Embryonic facial prominence (tissue), 1 donor: ENCODE results near the gene USP54.
"Not testable (repeated sequence)": the region's sequence is repeated elsewhere in the genome, so short reads cannot be mapped to it uniquely, and the experiment has no call there.

Source experiments
- DNase-seq: peaks from one replicate; pipeline ENCODE4 v3.0.0-alpha.2; 2016; ENCODE audit errors: extremely low spot score

USP54 gene

DNA sequence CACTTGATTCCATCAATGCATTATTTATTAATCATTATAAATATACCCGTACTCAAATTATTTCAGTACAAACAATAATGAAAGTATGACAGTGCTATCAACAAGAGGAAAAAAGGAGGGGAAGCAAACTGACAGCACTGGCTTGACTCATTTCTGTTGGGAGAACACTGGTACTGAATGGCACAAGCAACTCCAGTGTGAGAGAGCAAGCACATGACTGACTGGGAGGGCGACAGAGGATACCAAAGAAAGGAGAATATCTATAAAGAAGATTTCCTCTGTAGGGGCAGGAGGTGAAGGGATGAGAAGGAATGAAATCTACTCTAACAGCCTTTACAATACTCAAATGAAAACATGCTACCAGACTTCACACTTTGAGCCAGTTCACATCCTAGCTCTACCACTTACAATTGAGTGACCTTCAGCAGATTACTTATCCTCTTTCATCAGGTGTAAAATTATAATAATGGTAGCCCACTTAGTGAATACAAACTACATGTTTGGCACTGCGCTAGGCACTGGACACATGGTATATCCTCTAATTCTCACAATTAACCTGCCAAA is 1.5 kb downstream of the USP54 start:
- DNase-seq = no peak

DNA sequence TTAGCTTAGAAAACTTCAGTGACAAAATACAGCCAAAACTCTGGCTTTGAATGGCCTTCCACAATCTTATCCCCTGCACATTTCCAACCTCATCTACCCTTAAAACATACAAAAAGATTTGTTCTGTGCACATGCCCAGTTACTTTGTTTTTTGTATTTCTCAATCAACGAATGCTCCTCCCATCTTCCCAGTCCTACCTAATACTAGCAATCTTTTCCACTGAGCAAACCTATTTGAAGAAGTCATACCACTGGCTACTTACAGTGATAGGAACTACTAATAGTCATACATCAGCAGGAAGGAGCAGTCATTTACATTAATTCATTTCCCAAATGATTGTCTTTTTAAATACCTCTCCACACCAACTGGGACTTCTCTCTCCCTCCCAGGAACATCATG is 2.5 kb downstream of the USP54 start:
- DNase-seq = no peak

DNA sequence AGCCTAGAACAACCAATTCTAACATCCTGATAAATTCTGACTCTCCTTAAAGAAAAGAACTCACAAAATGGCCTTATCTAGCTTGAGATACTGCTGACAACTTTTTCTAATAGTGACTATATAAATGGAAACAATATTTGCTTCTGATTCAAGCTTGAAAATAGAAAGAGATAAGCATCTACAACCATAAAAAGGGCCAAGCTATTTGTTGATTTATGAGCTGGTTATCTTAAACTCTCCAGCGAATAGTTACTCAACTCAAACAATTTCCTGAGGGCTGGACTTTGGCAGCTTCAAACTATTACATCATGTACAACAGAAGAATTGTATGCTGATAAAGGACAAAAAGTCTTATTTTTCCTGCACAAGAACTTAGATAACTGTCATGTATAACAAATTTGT is 4.6 kb downstream of the USP54 start:
- no peak for DNase-seq

DNA sequence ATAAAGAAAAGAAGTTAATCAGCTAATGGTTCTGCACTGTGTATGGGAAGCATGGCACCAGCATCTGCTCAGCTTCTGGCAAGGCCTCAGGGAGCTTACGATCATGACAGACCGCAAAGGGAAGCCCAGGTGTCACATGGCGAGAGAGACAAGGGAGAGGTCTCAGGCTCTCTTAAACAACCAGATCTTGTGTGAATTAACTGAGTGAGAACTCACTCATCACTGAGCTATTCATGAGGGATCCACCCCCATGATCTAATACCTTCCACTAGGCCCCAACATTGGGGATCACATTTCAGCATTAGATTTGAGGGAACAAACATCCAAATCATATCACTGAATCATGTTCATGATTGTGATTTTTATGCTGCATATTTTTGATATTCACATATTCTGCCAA is 5.8 kb downstream of the USP54 start:
- no peak for DNase-seq

DNA sequence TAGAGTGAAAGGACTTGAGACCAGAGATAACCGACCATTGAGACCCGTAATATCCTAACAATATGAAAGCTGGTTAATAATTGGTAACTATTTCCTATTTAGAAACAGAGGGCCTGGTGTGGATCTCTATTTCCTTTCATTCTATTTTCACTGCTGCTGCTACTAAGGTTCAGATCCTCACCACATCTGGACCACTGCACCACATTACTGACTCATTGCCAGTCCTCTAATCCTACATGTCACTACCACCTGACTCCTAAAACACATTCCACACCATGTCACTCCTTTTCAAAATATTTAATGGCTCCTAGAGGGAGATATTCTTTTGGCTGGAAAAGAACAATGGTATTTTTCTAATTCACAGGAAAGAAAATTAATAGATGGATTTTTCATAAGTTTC is 6.4 kb downstream of the USP54 start:
- no peak for DNase-seq

DNA sequence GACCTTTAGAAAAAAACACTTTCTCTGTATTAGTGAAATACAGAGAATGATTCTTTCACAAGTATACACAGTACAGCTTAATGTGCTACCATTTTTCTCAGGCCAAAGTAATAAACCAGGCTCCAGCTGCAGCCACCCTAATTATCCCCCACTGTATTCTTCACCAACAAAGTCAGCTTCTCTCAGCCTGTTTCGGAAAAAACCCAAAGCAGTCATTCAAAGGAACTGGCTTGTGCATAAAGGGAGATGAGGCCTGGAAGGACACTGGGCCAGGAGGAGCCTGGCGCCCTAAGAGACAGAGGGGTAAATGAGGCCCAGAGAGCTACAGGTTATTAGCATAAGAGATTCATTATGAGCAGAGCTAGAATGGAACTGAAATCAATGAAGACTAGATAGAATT is 9.2 kb downstream of the USP54 start:
- DNase-seq = no peak

DNA sequence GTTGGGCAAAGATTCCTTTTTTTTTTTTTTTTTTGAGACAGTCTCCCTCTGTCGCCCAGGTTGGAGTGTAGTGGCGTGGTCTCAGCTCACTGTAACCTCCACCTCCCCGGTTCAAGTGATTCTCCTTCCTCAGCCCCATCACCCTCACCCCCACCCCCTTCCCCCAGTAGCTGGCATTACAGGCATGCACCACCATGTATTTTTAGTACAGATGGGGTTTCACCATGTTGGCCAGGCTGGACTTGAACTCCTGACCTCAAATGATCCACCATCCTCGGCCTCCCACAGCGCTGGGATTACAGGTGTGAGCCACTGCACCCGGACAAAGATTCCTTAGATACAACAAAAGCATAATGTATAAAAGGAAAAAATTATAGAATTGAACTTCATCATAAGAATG is 12.2 kb downstream of the USP54 start:
- not testable (repeated sequence) for DNase-seq

DNA sequence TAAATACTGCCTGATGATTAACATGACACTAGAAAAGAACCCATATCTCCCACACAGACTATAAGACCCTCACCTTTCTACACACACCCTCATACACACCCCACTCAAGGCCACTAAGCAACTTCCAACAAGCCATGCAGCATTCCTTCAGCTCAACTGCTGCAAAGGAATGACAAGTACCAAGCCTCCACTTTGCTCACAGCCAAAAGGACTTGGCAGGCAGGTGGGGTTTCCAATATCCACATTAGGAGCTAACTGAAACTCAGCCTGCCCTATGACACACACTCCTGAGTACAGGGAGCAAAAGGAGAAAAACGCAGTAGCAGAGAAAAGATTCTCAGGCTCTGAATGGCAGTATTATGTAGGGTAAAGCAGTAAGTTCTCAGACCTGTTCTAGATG is 13.4 kb downstream of the USP54 start:
- DNase-seq = peak; percentile 25

DNA sequence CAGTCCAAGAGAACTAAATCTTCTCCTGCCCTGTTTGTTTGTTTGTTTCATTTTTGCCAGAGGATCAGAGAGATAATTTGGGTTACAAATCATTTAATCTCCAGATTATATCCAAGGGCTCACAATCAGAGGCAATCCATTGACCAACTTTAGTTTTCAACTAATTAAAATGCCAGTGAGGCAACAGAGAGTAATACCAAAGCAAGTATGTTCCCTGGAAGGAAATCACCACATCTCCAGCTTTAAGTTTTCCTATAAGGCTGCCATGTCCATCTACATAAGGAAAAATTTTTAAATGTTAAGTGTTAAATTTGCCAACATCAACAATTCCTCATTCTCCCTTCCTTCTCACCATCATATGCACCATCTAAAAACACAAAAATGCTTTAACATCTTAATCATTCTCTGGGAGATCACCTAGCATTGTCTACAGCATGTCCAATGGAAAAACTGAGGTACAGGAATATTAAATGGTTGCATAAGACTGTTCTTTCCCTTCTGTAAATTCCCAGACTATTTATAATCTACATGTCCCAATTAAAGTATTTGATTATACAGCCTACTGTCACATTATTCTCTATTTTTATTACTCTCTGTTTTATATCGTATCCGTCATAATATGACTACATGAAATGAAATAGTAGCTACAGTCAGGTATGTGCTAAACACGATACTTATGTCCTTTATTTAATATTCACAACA is 14.1 kb downstream of the USP54 start:
- no peak for DNase-seq

DNA sequence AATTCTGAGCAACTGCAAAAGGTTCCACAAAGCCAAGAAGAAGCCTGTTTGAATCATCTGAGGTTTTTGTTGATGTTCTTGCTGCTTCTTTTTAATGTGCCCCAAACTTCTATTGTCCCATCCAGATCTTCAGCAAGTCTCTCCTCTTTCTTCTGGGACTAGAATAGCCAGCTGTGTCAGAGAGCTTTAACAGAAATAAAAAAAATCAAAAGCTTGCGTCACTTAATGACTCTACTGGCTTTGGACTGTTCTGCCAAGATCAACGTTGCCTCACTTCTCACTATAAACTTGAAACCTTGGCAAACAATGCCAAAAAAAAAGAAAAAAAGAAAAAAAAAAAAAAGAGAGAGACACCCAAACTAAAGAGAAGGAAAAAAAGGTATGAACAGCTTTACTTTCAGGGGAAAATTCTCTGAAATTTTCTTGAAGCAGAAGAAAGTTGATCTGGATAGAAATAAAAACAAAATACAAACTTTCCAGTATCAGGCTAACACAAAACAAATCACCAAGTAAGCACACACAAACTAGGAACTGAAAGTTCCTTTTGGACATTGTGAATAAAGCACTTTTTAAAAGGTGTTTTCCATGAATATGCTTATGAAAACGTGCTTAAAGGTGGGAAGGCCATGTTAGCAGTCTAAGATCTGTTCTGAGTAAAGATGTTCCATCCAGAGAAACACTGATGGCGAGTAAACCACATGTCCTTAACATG is 14.8 kb downstream of the USP54 start:
- no peak for DNase-seq

DNA sequence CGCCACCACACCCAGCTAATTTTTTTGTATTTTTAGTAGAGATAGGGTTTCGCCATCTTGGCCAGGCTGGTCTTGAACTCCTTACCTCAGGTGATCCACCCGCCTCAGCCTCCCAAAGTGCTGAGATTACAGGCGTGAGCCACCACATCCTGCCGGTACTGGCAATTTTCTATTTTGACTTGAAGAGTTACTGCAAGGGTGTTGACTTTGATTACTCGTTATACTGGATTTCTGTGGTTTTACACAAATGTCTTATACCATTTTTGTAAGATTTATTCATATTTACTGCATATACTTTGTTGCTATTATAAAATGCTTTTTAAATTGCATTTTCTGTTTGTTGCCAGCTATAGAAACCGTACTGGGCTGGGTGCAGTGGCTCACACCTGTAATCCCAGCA is 24.1 kb downstream of the USP54 start:
- not testable (repeated sequence) for DNase-seq

DNA sequence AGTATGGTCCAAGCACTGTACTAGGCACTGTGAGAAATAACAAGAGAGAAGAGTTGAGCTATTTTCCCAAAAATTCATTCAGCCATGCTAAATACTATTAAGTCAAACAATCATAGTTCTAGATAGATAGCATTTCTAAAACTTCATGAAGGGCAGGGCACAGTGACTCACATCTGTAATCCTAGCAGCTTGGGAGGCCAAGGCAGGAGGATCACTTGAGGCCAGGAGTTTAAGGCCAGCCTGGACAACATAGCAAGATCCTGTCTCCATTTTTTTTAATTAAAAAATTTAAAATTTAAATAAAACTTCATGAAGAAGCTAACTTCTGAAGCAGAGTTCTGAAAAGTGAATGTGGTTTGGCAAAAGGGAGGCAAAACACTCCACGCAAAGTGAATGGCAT is 29.9 kb downstream of the USP54 start:
- no peak for DNase-seq

DNA sequence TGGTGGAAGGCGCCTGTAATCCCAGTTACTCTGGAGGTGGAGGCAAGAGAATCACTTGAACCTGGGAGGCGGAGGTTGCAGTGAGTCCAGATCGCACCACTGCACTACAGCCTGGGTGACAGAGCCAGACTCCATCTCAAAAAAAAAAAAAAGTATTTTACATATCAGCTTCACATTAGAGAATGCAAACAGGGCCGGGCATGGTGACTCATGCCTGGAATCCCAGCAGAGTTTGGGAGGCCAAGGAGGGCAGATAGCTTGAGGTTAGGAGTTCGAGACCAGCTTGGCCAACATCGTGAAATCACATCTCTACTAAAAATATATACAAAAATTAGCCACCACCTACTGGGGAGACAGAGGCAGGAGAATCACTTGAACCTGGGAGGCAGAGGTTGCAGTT is 31.6 kb downstream of the USP54 start:
- DNase-seq = no peak

DNA sequence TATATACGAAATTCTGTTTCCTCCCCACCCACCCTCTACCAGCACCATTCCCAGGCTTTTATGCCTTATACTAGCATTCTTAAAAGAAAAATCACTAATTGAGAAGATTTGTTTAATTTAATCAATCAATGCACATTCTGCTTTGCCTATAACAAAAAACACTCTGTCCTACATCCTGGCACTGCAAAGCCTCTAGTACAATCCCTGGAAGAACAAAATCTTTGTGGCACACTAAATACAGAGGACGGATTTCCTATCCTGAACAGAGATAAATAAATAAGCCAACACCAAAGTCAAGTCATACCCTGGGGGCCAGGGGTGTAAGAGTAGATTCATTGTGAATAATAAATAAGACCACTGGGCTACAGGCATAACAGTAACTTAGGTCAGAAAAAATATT is 34.3 kb downstream of the USP54 start:
- no peak for DNase-seq

DNA sequence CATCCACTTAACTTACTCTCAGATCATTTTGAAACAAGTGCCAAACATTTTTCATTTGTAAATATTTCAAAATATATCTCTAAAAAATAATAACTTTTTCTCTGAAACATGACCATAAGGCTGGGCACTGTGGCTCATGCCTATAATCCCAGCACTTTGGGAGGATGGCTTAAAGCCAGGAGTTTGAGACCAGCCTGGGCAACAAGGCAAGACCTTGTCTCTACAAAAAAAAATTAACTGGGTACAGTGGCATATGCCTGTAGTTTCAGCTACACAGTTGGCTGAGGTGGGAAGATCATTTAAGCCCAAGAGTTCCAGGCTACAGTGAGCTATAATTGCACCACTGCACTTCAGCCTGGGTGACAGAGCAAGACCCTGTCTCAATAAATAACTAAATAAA is 36.4 kb downstream of the USP54 start:
- DNase-seq = no peak

DNA sequence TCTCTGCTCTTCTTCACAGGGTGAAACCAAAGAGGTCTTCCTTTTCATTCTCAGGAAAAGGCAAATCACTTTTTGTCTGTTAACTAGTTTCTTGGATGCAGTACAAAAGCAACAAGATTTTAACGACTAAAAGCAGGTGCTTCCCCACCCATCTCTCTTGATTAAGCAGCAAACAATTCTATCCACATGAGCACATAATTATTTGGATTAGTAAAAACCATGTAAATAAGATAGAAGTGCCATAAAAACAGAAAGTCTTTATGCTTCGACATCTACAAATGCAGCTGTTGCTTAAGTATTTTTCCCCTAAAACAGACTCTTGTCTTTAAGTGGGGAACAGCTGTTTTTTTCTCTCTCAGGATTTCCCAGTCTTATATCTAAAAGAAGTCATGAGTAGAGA is 37.4 kb downstream of the USP54 start:
- no peak for DNase-seq

DNA sequence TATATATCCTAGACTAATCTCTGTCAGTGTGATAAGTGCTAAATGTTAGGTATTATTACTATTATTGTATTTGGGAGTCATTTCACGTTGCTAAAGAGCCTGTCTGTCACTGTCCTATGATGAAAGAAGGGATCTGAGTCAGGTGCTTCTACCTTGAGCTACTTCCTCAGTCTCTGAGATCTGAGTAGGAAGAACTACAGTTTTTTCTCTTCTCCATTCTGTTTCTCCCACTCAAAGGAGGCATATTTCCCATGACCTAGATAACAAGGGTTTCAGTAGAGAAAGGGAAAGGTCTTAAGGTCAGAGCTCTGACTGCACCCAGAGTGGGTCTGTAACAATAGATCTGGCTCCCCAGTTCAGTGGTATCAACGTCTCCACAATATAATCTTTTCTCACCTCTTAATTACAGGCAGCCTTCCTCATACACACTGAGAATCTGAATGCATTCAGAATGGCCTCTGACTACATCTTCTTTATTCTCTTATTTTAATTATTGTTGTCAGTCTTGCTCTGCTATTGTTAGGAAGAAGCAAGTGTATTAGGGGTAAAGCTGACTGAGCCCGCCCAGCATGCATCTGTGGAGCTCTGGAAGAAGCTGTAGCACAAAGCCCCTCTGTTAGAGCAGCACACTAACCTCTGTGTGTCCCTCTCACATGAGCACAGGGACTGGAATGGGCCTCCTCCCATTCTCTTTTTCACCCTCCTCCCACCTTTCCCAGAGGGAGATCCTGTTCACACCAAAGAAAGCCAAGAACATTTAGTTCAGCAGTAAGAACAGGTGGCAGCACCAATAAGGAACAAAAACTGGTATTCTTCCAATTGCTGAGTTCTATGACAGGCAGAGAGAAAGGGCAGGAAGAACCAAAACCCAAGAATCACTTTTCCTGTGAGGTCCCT is 38.1 kb downstream of the USP54 start:
- no peak for DNase-seq

DNA sequence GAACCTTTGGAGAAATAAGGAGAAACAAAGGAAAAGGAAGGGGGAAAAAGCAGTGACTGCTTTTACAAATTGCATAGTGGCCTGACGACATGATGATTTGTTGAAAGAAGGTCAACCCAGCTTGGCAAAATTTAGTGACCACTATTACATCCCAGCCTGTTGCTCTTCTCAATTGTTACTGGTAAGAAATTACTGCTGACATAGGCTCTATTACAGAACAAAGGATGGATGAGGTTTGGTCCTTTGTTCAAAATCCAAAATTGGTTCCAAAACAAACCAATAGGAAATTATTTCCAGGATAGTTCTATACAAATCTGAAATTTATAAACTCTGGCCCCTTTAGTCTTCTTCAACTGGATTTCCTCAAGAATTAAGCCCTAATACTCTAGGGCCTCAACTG is 39.6 kb downstream of the USP54 start:
- no peak for DNase-seq

DNA sequence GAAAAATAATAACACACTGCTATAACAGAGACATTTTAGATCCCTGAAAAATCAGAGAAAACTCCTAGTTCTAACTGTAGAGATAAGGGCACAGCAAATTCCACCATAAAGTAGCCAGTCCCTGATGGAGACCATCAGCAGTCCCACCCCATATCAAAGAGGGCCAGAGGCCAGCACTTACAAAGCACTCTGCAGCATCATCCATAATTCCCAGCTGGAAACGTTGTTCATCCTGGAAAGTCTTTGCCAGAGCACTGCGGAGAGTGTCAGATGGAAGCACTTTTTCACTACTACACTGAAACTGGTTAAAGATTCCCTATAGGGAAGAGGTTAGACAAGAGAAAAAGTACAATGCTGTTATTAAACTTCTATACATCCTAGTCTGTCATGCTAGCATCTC is 45.8 kb downstream of the USP54 start:
- DNase-seq = no peak

DNA sequence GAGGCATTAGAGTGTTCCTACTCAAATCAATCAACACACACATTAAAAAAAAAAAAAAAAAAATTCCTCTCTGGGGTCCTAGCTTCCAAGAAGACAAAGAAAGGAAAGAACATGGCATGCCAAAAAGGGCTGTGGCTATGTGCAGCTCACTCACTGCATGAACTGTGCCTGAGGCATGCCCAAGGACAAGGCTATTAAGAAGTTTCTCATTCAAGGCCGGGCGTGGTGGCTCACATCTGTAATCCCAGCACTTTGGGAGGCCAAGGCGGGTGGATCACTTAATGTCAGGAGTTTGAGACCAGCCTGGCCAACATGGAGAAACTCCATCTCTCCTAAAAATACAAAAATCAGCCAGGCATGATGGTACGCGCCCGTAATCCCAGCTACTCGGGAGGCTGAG is 53.4 kb downstream of the USP54 start:
- DNase-seq = no peak

DNA sequence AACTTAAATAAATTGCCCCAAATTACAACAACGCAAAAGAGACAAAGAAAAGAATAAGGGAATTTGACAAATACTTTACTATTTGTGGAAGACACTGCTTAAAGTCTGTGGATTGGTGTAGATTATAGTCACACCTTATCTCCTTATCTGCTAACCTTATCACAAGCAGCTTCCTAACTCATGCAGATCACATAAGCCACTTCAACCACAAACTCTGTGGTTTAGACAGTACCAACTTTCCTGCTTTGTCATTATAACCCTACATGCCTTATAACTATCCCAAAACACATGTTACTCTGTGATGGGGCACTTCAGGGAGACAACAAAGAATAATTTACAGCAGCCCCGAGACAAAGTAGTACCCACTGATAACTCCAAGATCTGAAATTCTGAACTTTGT is 53.9 kb downstream of the USP54 start:
- DNase-seq = no peak

DNA sequence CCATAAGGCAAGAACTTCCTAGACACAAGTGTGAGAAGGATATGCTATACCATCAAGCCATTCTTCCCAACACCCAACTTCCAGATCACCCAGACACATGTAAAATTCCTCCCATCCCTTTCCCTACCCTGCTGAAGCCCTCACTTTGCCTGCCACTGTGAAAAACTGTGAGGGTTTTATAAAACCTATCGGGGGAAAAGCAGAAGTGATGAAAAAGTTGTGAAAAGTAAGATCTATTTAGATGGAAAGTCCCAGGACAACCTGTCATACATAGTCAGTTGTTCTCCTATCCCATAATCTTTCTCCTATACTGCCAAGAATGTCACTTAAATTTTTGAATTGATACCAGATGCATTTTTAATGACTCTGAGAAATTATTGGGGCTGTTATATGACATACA is 56.3 kb downstream of the USP54 start:
- DNase-seq = no peak
